H9 (cell line): ENCODE measurements around the gene AKR1B15. TPM values are rescaled to one million over a fixed set of nuclear protein-coding genes. Genes with fewer than 3 reads are reported as not detected.

ENCODE experiments used
- DNase-seq: peaks from one replicate; pipeline ENCODE4 v3.0.0-alpha.2; 2017
- H2AFZ ChIP-seq: one replicate; pipeline ENCODE4 v1.6.1; 2013; ENCODE audit warnings: mild to moderate bottlenecking, low read length, control low read depth, moderate library complexity
- H2AK5ac ChIP-seq: 2 replicates; pipeline ENCODE4 v1.6.1; 2013; ENCODE audit warnings: low read length, control low read depth, mixed read lengths; ENCODE audit not compliant: insufficient read length
- H2BK120ac ChIP-seq: one replicate; pipeline ENCODE4 v1.6.1; 2013; ENCODE audit warnings: low read depth, mild to moderate bottlenecking, low read length, control low read depth, inconsistent platforms; ENCODE audit not compliant: poor library complexity, severe bottlenecking
- H2BK12ac ChIP-seq: 2 replicates; pipeline ENCODE4 v1.6.1; 2013; ENCODE audit warnings: low read length, control low read depth, mixed read lengths, low read depth; ENCODE audit not compliant: insufficient read length
- H2BK15ac ChIP-seq: 2 replicates; pipeline ENCODE4 v1.6.1; 2013; ENCODE audit warnings: low read depth, low read length, control low read depth
- H2BK20ac ChIP-seq: one replicate; pipeline ENCODE4 v1.6.1; 2013; ENCODE audit warnings: low read depth, mild to moderate bottlenecking, low read length, control low read depth, inconsistent platforms; ENCODE audit not compliant: poor library complexity, severe bottlenecking
- H2BK5ac ChIP-seq: 2 replicates; pipeline ENCODE4 v1.6.1; 2013; ENCODE audit warnings: low read length, control low read depth, mixed read lengths; ENCODE audit not compliant: insufficient read length
- H3K14ac ChIP-seq: 2 replicates; pipeline ENCODE4 v1.6.1; 2013; ENCODE audit warnings: low read length, control low read depth; ENCODE audit not compliant: insufficient read depth
- H3K18ac ChIP-seq: 2 replicates; pipeline ENCODE4 v1.6.1; 2013; ENCODE audit warnings: low read depth, mild to moderate bottlenecking, mixed read lengths, low read length, control low read depth; ENCODE audit not compliant: insufficient read length
- H3K23ac ChIP-seq: 2 replicates; pipeline ENCODE4 v1.6.1; 2013; ENCODE audit warnings: low read length, control low read depth, mixed read lengths, low read depth; ENCODE audit not compliant: insufficient read length
- H3K23me2 ChIP-seq: 2 replicates; pipeline ENCODE4 v1.6.1; 2013; ENCODE audit warnings: low read depth, mild to moderate bottlenecking, mixed read lengths, low read length, control low read depth; ENCODE audit not compliant: insufficient read length, poor library complexity, severe bottlenecking
- H3K27ac ChIP-seq: 2 replicates; pipeline ENCODE4 v1.5.1; 2013; ENCODE audit warnings: low read length, control low read depth, mixed read lengths, low read depth; ENCODE audit not compliant: insufficient read length
- H3K27me3 ChIP-seq: 2 replicates; pipeline ENCODE4 v1.6.1; 2013; ENCODE audit warnings: low read length, control low read depth, inconsistent platforms; ENCODE audit not compliant: insufficient read depth
- H3K4ac ChIP-seq: 2 replicates; pipeline ENCODE4 v1.6.1; 2013; ENCODE audit warnings: low read depth, mild to moderate bottlenecking, control low read depth, inconsistent platforms, low read length, moderate library complexity
- H3K4me1 ChIP-seq: 2 replicates; pipeline ENCODE4 v1.6.1; 2013; ENCODE audit warnings: low read length, control low read depth, inconsistent platforms; ENCODE audit not compliant: insufficient read depth
- H3K4me2 ChIP-seq: 2 replicates; pipeline ENCODE4 v1.6.1; 2013; ENCODE audit warnings: low read length, control low read depth, mixed read lengths; ENCODE audit not compliant: insufficient read length, insufficient read depth
- H3K56ac ChIP-seq: 2 replicates; pipeline ENCODE4 v1.6.1; 2013; ENCODE audit warnings: low read depth, mild to moderate bottlenecking, mixed read lengths, low read length, control low read depth; ENCODE audit not compliant: insufficient read length
- H3K79me1 ChIP-seq: 2 replicates; pipeline ENCODE4 v1.6.1; 2013; ENCODE audit warnings: low read depth, mild to moderate bottlenecking, moderate library complexity, low read length, control low read depth, inconsistent platforms; ENCODE audit not compliant: insufficient read depth, poor library complexity, severe bottlenecking
- H3K79me2 ChIP-seq: 2 replicates; pipeline ENCODE4 v1.6.1; 2013; ENCODE audit warnings: low read length, control low read depth, inconsistent platforms; ENCODE audit not compliant: insufficient read depth
- H3K9ac ChIP-seq: 2 replicates; pipeline ENCODE4 v1.6.1; 2013; ENCODE audit warnings: low read length, control low read depth, mixed read lengths; ENCODE audit not compliant: insufficient read length; ENCODE audit errors: extremely low read depth
- H3K9me3 ChIP-seq: one replicate; pipeline ENCODE4 v1.6.1; 2013; ENCODE audit warnings: low read depth, low read length, inconsistent platforms; ENCODE audit not compliant: control insufficient read depth
- H3T11ph ChIP-seq: one replicate; pipeline ENCODE4 v1.6.1; 2013; ENCODE audit warnings: mild to moderate bottlenecking, low read length, control low read depth, inconsistent platforms
- H4K20me1 ChIP-seq: one replicate; pipeline ENCODE4 v1.6.1; 2013; ENCODE audit not compliant: control insufficient read depth, insufficient read length, insufficient read depth
- H4K5ac ChIP-seq: 2 replicates; pipeline ENCODE4 v1.6.1; 2013; ENCODE audit warnings: low read depth, mild to moderate bottlenecking, mixed read lengths, low read length, control low read depth; ENCODE audit not compliant: insufficient read length
- H4K8ac ChIP-seq: replicated peaks from 2 replicates; pipeline ENCODE4 v1.6.1; 2013; ENCODE audit warnings: low read length, control low read depth, mixed read lengths, low read depth; ENCODE audit not compliant: insufficient read length
- H4K91ac ChIP-seq: 2 replicates; pipeline ENCODE4 v1.6.1; 2013; ENCODE audit warnings: low read depth, mild to moderate bottlenecking, moderate library complexity, mixed read lengths, low read length, control low read depth; ENCODE audit not compliant: insufficient read length
- H3K27ac Mint-ChIP-seq, 3 experiments: 2 replicates in 2 of 3; 3 replicates in 1 of 3; pipeline ENCODE4 v1.8.0; 2020 to 2021; ENCODE audit warnings: mixed read lengths in 3 of 3, mild to moderate bottlenecking in 1 of 3, moderate library complexity in 1 of 3
- H3K27me3 Mint-ChIP-seq: 2 replicates; pipeline ENCODE4 v1.8.0; 2021; ENCODE audit warnings: low read depth, mild to moderate bottlenecking, moderate library complexity, mixed read lengths
- H3K36me3 Mint-ChIP-seq, 3 experiments: 2 replicates in 2 of 3; 3 replicates in 1 of 3; pipeline ENCODE4 v1.8.0; 2020 to 2021; ENCODE audit warnings: low read depth in 3 of 3, mixed read lengths in 3 of 3; ENCODE audit not compliant: insufficient read depth in 1 of 3
- H3K4me1 Mint-ChIP-seq, 2 experiments: 2 replicates each; pipeline ENCODE4 v1.8.0; 2020; ENCODE audit warnings: mixed read lengths in 2 of 2
- H3K4me3 Mint-ChIP-seq, 2 experiments: 2 replicates in 1 of 2; 3 replicates in 1 of 2; pipeline ENCODE4 v1.8.0; 2020 to 2021; ENCODE audit warnings: mild to moderate bottlenecking in 2 of 2, mixed read lengths in 2 of 2, moderate library complexity in 1 of 2
- H3K9me3 Mint-ChIP-seq, 2 experiments: 2 replicates in 1 of 2; 3 replicates in 1 of 2; pipeline ENCODE4 v1.8.0; 2020; ENCODE audit warnings: mild to moderate bottlenecking in 2 of 2, mixed read lengths in 2 of 2, moderate library complexity in 1 of 2
- CTCF ChIP-seq: fragments of 200-600 bp; sonication (generic); conservative IDR thresholded peaks from 3 replicates; pipeline ENCODE4 v1.8.0; 2021; ENCODE audit warnings: antibody characterized with exemption, mild to moderate bottlenecking
- WGBS: extraction: QIAGEN DNeasy Blood & Tissue Kit; methylation state at CpG from one replicate; pipeline ENCODE4 v1.1.7; 2013; ENCODE audit warnings: missing lambda C conversion rate, low lambda C conversion rate, mixed read lengths; ENCODE audit not compliant: insufficient read length; ENCODE audit errors: extremely low coverage; 5-methylcytosine and 5-hydroxymethylcytosine counted together
- total RNA-seq: library from RNA; stranded (reverse); gene quantifications from 2 replicates; pipeline ENCODE4 v1.2.1, GENCODE V29; 2021

AKR1B15 gene
- total RNA-seq, 1 experiment from 2014 or later, result not detected

GRCh38 chr7:134602881-134603451, 54.1 kb downstream of the AKR1B15 start:
- TF ChIP-seq CTCF, result no peak
- Histone ChIP-seq H3K79me2 (no peaks in the 10 kb centered on the region), H4K5ac (no peak overlapping the region), H3K23ac (no peak overlapping the region), H3K4me2 (no peak overlapping the region), H3K56ac (no peak overlapping the region), H3K9me3 (no peaks in the 10 kb centered on the region), H3T11ph (no peak overlapping the region), H3K23me2 (no peaks in the 10 kb centered on the region), H4K8ac (peak overlapping the region; percentile 45), H4K20me1 (no peaks in the 10 kb centered on the region), H3K14ac (peak overlapping the region; percentile 49; the same call in 1 of the 2 replicates), H3K4me1 (no peaks in the 10 kb centered on the region), H2BK5ac (no peak overlapping the region), H2BK15ac (no peak overlapping the region), H2BK20ac (no peak overlapping the region), H3K18ac (no peak overlapping the region), H3K9ac (no peak overlapping the region), H4K91ac (no peak overlapping the region), H2BK12ac (no peak overlapping the region), H2AFZ (no peak overlapping the region), H3K4ac (no peak overlapping the region), H3K79me1 (no peaks in the 10 kb centered on the region), H3K27me3 (peaks cover 2% of the 10 kb centered on the region; the same call in 1 of the 2 replicates), H2BK120ac (no peak overlapping the region), H3K27ac (no peak overlapping the region), H2AK5ac (no peak overlapping the region)
- Mint-ChIP-seq H3K36me3 (peaks cover 3 to 10% (median 4%) of the 10 kb centered on the region in 3 experiments; a peak in 6 of 7 replicates), H3K27me3 (peaks cover 9% of the 10 kb centered on the region), H3K27ac (0 out of 7 replicates have a peak overlapping the region, but pooled peaks of 1 of the 3 experiments have one; percentile 42), H3K4me1 (peaks cover 2% of the 10 kb centered on the region in 2 experiments; a peak in 3 of 4 replicates), H3K4me3 (no peak overlapping the region), H3K9me3 (peaks cover 4 to 9% of the 10 kb centered on the region in 2 experiments; a peak in 4 of 5 replicates)
- no peak for DNase-seq
- no CpG with 5 or more reads among the region's 11 CpGs for WGBS
